HFFc6 (cell line): Measurements from ENCODE around the gene IPO13. TPM values are rescaled to one million over a fixed set of nuclear protein-coding genes. Genes with fewer than 3 reads are reported as not detected.

Experiments
- DNase-seq: peaks from one replicate; pipeline ENCODE4 v3.0.0-alpha.2; 2018
- H3K27ac Mint-ChIP-seq: 2 replicates; pipeline ENCODE4 v1.8.0; 2020; ENCODE audit warnings: mild to moderate bottlenecking, mixed read lengths
- H3K27me3 Mint-ChIP-seq: 2 replicates; pipeline ENCODE4 v1.8.0; 2021; ENCODE audit warnings: mild to moderate bottlenecking, moderate library complexity, mixed read lengths; ENCODE audit not compliant: insufficient read depth
- H3K36me3 Mint-ChIP-seq: 2 replicates; pipeline ENCODE4 v1.8.0; 2021; ENCODE audit warnings: low read depth, mixed read lengths
- H3K4me1 Mint-ChIP-seq: 2 replicates; pipeline ENCODE4 v1.8.0; 2020; ENCODE audit warnings: low read depth, mixed read lengths
- H3K4me3 Mint-ChIP-seq: 2 replicates; pipeline ENCODE4 v1.8.0; 2020; ENCODE audit warnings: mild to moderate bottlenecking, moderate library complexity, mixed read lengths
- H3K9me3 Mint-ChIP-seq: 2 replicates; pipeline ENCODE4 v1.8.0; 2020; ENCODE audit warnings: mild to moderate bottlenecking, mixed read lengths
- CTCF ChIP-seq: fragments of 200-600 bp; sonication (generic); IDR thresholded peaks from 2 replicates; pipeline ENCODE4 v1.5.0; 2021; ENCODE audit warnings: antibody characterized with exemption, mild to moderate bottlenecking
- total RNA-seq, 6 experiments: library from RNA; stranded (reverse); fragmentation: NEBNext Ultra II Directional; extraction: Animal tissue kit (Norgen Biotek cat#: 25700); gene quantifications; 2 replicates in 1 of 6; 3 replicates in 5 of 6; pipeline ENCODE4 v1.2.3, GENCODE V29; 2021

Gene IPO13
- total RNA-seq, 6 experiments from 2014 or later: 24.0 to 27.8 (median 25.0) TPM

DNA sequence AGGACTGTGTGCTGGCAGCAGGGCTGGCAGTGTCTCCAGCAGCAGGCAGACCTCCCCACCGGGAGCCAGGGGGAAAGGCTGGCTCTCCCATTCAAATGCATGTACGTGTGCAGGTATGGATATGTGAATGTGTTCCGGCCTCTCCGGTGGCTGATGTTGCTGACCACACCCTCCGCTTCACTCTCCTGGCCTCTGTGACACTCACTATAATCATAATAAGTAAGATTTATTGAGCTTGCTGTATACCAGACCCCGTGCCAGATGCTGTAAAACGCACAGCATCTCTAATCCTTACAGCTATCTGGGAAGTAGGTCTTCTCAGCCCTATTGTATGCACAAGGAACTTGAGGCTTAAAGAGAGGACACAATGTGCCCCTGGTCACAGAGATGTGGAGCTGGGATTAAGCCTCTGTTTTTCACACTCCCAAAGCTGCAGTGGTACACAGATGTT, 33.7 kb upstream of the IPO13 start:
- no peak for DNase-seq
- Mint-ChIP-seq H3K9me3 (no peaks in the 10 kb centered on the region), H3K27me3 (peaks cover 4% of the 10 kb centered on the region; the same call in 1 of the 2 replicates), H3K4me3 (no peak overlapping the region), H3K4me1 (peaks cover 23% of the 10 kb centered on the region), H3K27ac (no peak overlapping the region), H3K36me3 (no peaks in the 10 kb centered on the region; the same call in 1 of the 2 replicates)
- TF ChIP-seq CTCF: no peak

GRCh38 chr1:43913666-43914360, 32.9 kb upstream of the IPO13 start:
- no peaks in the 10 kb centered on the region for H3K9me3 Mint-ChIP-seq
- TF ChIP-seq CTCF: no peak
- DNase-seq: no peak
- no peak overlapping the region for H3K27ac Mint-ChIP-seq
- H3K27me3 Mint-ChIP-seq: peaks cover 4% of the 10 kb centered on the region; the same call in 1 of the 2 replicates
- no peak overlapping the region for H3K4me3 Mint-ChIP-seq
- peaks cover 23% of the 10 kb centered on the region for H3K4me1 Mint-ChIP-seq
- no peaks in the 10 kb centered on the region; the same call in 1 of the 2 replicates for H3K36me3 Mint-ChIP-seq

DNA sequence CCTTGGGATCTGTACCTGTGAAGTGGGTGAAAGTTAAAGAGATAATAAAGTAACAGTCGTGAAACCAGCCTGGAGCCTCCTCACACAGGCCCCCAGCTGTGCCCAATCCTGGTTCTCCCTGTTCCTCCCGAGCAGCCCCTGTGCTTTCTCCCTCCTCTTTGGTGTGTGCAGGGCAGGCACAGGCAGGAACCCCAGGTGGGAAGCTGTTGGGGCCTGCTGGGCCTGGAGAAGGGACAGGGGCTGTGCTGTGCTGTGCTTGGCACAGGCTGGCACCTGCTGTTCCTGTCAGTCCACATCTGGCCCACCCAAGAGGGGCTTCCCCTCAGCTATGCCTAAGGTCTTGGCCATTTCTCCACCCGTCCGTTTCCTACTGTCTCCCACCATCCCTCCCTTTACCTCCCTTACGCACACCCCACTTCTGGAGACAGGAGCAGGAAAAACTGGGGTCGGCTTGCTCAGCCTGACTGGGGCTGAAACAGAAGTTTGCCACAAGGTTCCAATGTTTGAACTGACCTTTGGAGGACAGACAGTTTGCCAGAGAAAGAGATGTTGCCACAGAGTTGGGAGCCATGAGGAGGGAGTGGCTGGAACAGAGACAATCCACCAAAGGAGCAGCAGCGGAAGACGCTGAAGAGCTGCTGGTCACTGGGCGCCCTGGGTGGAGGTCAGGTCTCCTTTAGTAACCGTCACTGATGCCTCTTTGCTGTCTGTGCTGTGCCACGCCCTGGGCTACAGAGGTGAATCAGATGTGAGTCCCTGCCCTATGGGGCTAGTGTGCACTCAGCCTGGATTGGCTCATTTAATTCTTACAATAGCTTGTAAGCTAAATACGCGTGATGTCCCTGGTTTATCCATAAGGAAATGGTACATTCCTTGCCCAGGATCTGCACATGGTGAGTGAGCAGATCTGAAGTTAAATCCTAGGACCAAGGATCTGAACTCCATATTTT, 31.9 kb upstream of the IPO13 start:
- Mint-ChIP-seq H3K9me3 (no peaks in the 10 kb centered on the region), H3K27me3 (peaks cover 4% of the 10 kb centered on the region; the same call in 1 of the 2 replicates), H3K27ac (no peak overlapping the region), H3K4me3 (no peak overlapping the region), H3K4me1 (peaks cover 23% of the 10 kb centered on the region), H3K36me3 (no peaks in the 10 kb centered on the region; the same call in 1 of the 2 replicates)
- DNase-seq: no peak
- no peak for TF ChIP-seq CTCF

DNA sequence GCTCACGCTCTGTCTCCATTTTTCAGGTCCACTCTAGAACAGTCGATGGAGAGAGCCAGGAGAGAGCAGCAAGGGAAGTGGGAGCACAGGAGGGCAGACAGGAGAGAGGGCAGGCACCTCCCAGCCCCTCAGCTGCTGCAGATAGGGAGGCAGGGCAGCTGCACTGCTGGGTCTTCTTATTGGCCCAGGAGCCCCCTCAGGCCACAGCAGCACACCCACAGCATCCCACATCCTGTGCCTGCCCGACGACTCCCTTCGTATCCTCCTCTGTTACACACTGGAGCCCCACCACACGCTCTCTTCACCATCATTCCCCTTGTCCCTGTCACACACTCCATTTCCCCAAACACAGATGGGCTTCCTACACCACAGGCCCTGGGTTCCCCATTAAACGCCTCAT, 26.8 kb upstream of the IPO13 start:
- no peak overlapping the region for H3K4me3 Mint-ChIP-seq

More for the DNA sequence above, 26.8 kb upstream of the IPO13 start:
- no peak for TF ChIP-seq CTCF
- Mint-ChIP-seq H3K27ac (no peak overlapping the region), H3K4me1 (peaks cover 26% of the 10 kb centered on the region), H3K27me3 (peaks cover 3% of the 10 kb centered on the region), H3K36me3 (peaks cover 5% of the 10 kb centered on the region; the same call in 1 of the 2 replicates), H3K9me3 (no peaks in the 10 kb centered on the region)
- DNase-seq: no peak
